Measurements from ENCODE around the gene ATRIP.
A peak's percentile ranks its signal among the peaks of the same experiment; 100 is the strongest.

Gene ATRIP

DNA sequence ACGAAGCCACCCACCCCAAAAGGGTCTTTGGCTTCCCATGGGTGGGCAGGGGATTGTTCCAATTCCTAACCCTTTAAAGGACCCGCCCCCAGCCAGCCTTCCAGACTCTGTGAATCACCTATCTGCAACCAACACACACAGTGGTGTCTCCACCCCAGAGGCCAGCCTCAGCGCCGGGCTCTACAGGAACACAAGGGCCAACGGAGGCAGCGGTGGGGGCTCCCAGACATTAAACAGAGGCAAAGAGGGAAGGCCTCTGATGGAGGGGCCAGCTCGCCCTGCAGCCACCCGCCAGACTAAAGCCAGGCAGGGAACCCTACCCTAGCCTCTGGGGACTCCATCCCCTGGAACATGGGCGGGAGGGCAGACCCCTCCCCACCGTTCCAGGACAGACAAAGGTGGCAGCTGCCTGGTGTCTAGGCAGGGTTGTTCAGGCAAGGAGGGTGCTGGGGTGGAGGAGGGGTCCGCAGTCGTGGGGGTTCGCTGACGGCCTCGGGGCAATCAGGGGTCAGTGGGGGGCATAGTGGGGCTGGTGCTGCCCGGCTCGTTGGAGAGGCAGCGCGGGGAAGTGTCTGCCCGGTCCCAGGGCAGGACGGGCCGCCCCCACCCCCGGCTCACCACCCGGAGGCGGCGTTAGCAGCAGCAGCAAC lies 57.0 kb downstream of the ATRIP start:
- DNase-seq, result peak; percentile 61

DNA sequence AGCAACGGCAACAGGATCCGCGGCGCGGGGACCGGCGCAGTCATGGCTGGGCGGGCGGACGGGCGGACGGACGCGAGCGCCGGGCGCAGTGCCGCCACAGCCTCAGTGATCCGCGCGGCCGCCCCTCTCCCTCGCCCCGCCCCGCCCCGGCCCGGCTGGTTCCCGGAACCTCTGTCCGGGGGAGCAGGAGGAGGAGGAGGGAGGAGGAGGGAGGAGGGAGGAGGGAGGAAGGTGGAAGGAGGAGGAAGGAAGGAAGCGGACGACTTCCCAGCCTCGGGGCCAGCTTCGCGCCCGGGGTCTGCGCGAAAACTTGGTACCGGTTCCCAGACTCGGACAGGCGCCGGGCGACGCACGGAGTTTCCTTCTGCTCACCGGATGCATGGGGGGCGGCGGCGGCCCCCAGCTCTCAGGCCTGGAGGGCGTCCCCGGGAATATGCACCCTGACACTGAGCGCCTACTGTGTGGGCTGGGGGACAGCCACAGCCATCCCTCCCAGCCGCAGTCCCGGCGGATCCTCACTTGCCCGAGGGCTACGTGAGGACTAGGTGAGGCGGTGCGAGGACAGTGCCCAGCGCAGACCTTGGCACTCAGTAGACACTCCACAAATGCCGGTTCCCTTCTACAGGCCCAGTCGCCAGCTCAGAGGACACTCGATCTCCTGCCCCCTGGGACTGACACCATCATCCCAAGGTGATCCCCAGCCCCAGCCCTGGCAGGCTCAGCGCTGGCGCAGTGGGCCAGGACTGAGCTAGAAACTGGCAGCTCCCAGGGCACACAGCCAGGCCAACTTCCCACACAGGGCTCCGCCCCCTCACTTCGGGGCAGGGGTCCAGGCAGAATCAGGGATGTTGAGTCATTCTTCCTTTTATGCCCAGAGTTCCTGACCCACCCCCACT lies 57.8 kb downstream of the ATRIP start, which contains the start of gene SHISA5:
TSS of gene SHISA5 (minus strand) at position 124 of the 896 bp plus-strand sequence. CDS start at position 44, 80 bp downstream.
- peak; percentile 68 for DNase-seq

DNA sequence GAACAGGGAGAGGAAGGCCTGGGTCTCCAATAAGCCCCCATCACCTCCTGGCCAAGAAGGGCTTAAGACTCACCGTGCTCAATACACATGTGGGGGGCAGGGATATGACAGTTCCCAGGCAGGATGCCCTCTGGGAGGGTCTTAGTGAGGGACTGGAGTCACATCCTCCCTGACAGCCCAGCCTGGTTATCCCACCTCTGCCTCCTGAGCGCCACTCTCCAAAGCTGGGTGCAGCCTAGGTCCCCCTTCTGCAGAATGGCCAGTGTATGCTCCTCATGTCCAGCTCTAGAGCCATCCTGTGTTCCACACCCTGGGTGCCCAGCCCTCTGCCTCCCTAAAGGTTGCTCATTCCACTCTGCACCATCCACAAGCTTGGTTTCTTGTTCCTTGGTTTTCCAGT lies 58.6 kb downstream of the ATRIP start:
- DNase-seq, result no peak

DNA sequence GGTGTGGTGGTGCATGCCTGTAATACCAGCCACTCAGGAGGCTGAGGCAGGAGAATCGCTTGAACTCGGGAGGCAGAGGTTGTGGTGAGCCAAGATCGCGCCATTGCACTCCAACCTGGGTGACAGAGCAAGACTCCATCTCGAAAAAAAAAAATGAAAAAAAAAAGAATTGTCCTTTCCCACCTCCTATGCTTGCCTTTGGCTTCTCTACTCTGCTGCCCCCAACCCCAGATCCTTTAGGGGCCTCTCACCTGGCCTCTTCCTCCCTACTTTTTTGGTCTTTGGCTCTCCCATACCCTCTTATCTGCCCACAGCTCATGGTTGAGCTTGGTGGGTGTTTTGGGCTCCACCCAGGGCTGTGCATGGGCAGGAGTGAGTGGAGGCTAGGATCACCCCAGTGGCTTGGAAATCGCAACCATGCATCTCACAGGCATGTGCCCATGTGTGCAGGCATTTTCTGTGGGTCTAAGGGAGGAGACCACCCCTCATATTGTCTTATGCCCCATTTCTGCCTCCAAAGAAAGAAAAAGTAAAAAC lies 59.5 kb downstream of the ATRIP start:
- DNase-seq, result no peak

DNA sequence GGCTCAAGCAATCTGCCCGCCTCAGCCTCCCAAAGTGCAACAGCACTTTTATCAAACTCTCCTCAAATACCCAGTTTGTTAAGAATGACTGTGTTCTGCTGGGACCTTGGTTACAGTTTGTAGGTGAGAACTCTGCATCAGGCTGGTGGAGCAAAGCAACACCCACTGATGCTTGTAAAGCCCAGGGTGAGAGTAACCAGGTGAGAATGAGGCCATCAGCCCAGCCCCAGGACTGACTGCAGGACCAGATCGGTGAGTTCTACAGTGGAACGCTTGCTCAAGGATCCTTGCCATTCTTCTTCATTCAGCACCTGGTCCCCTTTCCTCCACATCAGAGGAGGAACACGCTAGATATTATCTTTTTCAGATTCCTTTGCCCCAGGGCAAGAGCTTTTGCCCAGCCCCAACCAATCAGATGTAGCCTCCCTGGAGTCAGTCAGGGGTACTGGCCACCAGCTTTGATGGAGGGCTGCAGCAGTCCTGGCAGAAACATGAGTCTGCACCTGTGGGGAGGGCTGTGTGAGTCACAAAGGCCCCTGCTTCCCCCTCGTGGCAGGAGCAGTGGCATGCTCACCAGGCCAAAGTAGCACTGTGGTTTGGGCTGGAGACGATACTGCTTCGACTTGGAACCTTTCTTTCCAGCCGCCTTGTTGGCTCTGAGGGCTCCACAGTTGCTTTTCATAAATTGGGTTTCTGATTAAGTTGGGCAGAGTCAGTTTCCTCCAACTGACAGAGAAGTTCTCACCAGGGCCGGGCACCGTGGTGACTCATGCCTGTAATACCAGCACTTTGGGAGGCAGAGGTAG lies 60.9 kb downstream of the ATRIP start:
- peak; percentile 31 for DNase-seq

DNA sequence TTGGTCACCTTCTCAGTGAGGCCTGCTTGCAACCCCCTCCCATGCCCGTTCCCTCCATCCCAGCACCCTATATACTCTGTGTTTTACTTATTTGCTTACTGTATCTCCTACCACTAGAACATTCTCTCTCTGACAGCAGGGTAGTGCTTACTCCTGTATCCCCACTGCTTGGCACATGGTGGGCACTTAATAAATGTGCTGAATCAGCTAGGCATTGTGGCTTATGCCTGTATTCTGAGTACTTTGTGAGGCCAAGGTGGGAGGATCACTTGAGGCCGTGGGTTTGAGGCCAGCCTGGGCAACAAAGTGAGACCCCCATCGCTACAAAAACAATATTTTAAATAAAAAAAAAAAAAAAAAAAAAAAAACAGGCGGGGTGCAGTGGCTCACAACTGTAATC lies 65.0 kb downstream of the ATRIP start:
- no peak for DNase-seq

DNA sequence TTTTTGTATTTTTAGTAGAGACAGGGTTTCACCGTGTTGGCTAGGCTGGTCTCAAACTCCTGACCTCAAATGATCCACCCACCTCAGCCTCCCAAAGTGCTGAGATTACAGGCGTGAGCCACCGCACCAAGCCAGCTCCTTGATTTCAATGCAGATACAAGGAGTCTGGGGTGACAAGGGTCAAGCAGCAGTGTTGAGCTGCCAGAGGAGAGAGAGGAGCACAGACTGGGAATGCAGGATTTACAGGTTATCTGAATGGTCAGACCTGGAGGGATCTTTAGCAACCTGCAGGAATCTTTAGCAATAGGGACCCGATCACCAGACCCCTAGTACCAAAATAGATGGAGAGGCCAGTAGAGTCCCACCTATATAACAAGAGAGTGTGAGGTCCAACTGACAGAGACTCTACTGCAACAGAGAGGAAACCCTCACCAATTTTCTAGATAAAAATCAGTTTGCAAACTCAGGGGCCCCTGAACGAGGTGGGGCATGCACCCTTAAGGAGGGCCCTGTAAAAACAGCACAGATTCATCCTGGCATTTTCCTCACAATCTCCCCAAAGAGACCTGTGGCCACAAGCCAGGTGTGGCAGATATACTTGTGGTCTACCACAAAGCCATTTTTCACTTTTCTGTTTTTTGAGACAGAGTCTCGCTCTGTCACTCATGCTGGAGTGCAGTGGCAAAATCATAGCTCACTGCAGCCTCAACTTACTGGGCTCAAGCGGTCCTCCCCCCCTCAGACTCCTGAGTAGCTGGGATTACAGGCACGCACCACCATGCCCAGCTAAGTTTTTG lies 68.1 kb downstream of the ATRIP start:
- DNase-seq, result no peak

Data from right kidney (tissue), 1 donor.